Activated B cell treated with CpG ODN at 0.5 μM for 24 hours (primary cell): Measurements from ENCODE around the gene CLIP1. TPM values are rescaled to one million over a fixed set of nuclear protein-coding genes. Genes with fewer than 3 reads are reported as not detected.
"Not testable (repeated sequence)": the region's sequence is repeated elsewhere in the genome, so short reads cannot be mapped to it uniquely, and the experiment has no call there.

Source experiments
- ATAC-seq: fragments of 200-7000 bp; cut with Tn5 transposase; one replicate; pipeline ENCODE4 v1.10.0; 2021; ENCODE audit warnings: low read depth, mild to moderate bottlenecking, moderate library complexity
- CTCF ChIA-PET: fragments of 350-600 bp; sonication (Branson Sonifier 250); formaldehyde crosslinking; loops from one replicate; lab custom pipeline; 2021; ENCODE audit warnings: antibody characterized with exemption; lab: Charles Lee
- POLR2A ChIA-PET: fragments of 350-600 bp; sonication (Branson Sonifier 250); formaldehyde crosslinking; loops from one replicate; lab custom pipeline; 2021; ENCODE audit warnings: antibody characterized with exemption; lab: Charles Lee
- DNase-seq: peaks from one replicate; pipeline ENCODE4 v3.0.0; 2022
- H3K27ac Mint-ChIP-seq: one replicate; pipeline ENCODE4 v1.8.0; 2020; ENCODE audit warnings: mixed read lengths
- H3K27me3 Mint-ChIP-seq: one replicate; pipeline ENCODE4 v1.8.0; 2021; ENCODE audit warnings: mixed read lengths
- H3K36me3 Mint-ChIP-seq: one replicate; pipeline ENCODE4 v1.8.0; 2021; ENCODE audit warnings: low read depth, mixed read lengths
- H3K4me1 Mint-ChIP-seq: one replicate; pipeline ENCODE4 v1.8.0; 2021; ENCODE audit warnings: mixed read lengths
- H3K4me3 Mint-ChIP-seq: one replicate; pipeline ENCODE4 v1.8.0; 2020; ENCODE audit warnings: mild to moderate bottlenecking, mixed read lengths
- H3K9me3 Mint-ChIP-seq: one replicate; pipeline ENCODE4 v1.8.0; 2020; ENCODE audit warnings: mixed read lengths
- CTCF ChIP-seq: fragments of 200-600 bp; IDR thresholded peaks from one replicate; pipeline ENCODE4 v1.8.0; 2022; ENCODE audit warnings: antibody characterized with exemption, mild to moderate bottlenecking
- intact Hi-C: fragments of 100-400 bp; cut with micrococcal nuclease; formaldehyde crosslinking; loops from one replicate; pipeline ENCODE4 v1.15.1; 2024
- total RNA-seq: library from RNA; stranded (reverse); gene quantifications from 2 replicates; pipeline ENCODE4 v1.2.3, GENCODE V29; 2022

Gene CLIP1
- total RNA-seq, 1 donor from 2014 or later = 63.2 TPM

- no peak for TF ChIP-seq CTCF
- POLR2A ChIA-PET = interaction anchor here (0.6 kb wide), 1 partner anchor 143 kb away, joined by 3 read pairs; the partner anchor contains the start of gene DIABLO
- Mint-ChIP-seq H3K36me3 (peaks cover 47% of the 10 kb centered on the region), H3K27ac (no peak overlapping the region), H3K4me1 (peaks cover 2% of the 10 kb centered on the region), H3K9me3 (no peaks in the 10 kb centered on the region), H3K27me3 (no peaks in the 10 kb centered on the region), H3K4me3 (no peak overlapping the region)
- intact Hi-C loops = no loop called here
- CTCF ChIA-PET = no interaction called here
- no peak for ATAC-seq
- DNase-seq = no peak
Measured at GRCh38 chr12:122368361-122369073, 54.0 kb downstream of the CLIP1 start.

- peaks cover 50% of the 10 kb centered on the region for H3K36me3 Mint-ChIP-seq
- intact Hi-C loops, ATAC-seq: not testable (repeated sequence)
Measured at GRCh38 chr12:122367632-122368031, 54.8 kb downstream of the CLIP1 start.

GRCh38 chr12:122366685-122367475 lies 55.6 kb downstream of the CLIP1 start:
- H3K4me3 Mint-ChIP-seq = no peak overlapping the region
- no peak for TF ChIP-seq CTCF
- H3K4me1 Mint-ChIP-seq = no peaks in the 10 kb centered on the region
- no peak overlapping the region for H3K27ac Mint-ChIP-seq
- CTCF ChIA-PET = no interaction called here
- no peaks in the 10 kb centered on the region for H3K27me3 Mint-ChIP-seq
- POLR2A ChIA-PET = no interaction called here
- intact Hi-C loops = no loop called here
- ATAC-seq = no peak
- peaks cover 51% of the 10 kb centered on the region for H3K36me3 Mint-ChIP-seq
- no peak for DNase-seq
- H3K9me3 Mint-ChIP-seq = no peaks in the 10 kb centered on the region

More at GRCh38 chr12:122367632-122368031, 54.8 kb downstream of the CLIP1 start:
- H3K4me1 Mint-ChIP-seq, H3K9me3 Mint-ChIP-seq, H3K27ac Mint-ChIP-seq, POLR2A ChIA-PET, CTCF ChIA-PET, H3K4me3 Mint-ChIP-seq, DNase-seq, H3K27me3 Mint-ChIP-seq: not testable (repeated sequence)

GRCh38 chr12:122365226-122365625 lies 57.2 kb downstream of the CLIP1 start:
- peaks cover 42% of the 10 kb centered on the region for H3K36me3 Mint-ChIP-seq
- DNase-seq, CTCF ChIA-PET, H3K27ac Mint-ChIP-seq, H3K27me3 Mint-ChIP-seq, H3K4me1 Mint-ChIP-seq, H3K4me3 Mint-ChIP-seq, POLR2A ChIA-PET, H3K9me3 Mint-ChIP-seq, intact Hi-C loops, ATAC-seq: not testable (repeated sequence)

GRCh38 chr12:122363782-122364181 lies 58.7 kb downstream of the CLIP1 start:
- Mint-ChIP-seq H3K36me3 (peaks cover 46% of the 10 kb centered on the region), H3K27me3 (no peaks in the 10 kb centered on the region), H3K4me3 (no peak overlapping the region), H3K9me3 (no peaks in the 10 kb centered on the region), H3K4me1 (no peaks in the 10 kb centered on the region), H3K27ac (no peak overlapping the region)
- DNase-seq (no peak), ATAC-seq (no peak)
- ChIA-PET POLR2A (no interaction called here), CTCF (no interaction called here)
- no peak for TF ChIP-seq CTCF
- intact Hi-C loops = no loop called here

- Mint-ChIP-seq H3K27ac (no peak overlapping the region), H3K36me3 (peaks cover 44% of the 10 kb centered on the region), H3K9me3 (no peaks in the 10 kb centered on the region), H3K4me1 (no peaks in the 10 kb centered on the region), H3K4me3 (no peak overlapping the region), H3K27me3 (no peaks in the 10 kb centered on the region)
- ATAC-seq (no peak), DNase-seq (no peak)
- TF ChIP-seq CTCF = no peak
- ChIA-PET CTCF (no interaction called here), POLR2A (no interaction called here)
- intact Hi-C loops = no loop called here
Measured at GRCh38 chr12:122362755-122363154, 59.7 kb downstream of the CLIP1 start.

GRCh38 chr12:122358403-122358802 lies 64.1 kb downstream of the CLIP1 start:
- peaks cover 51% of the 10 kb centered on the region for H3K36me3 Mint-ChIP-seq
- DNase-seq, POLR2A ChIA-PET, CTCF ChIA-PET, H3K9me3 Mint-ChIP-seq, H3K27ac Mint-ChIP-seq, intact Hi-C loops, H3K4me3 Mint-ChIP-seq, H3K4me1 Mint-ChIP-seq, ATAC-seq, H3K27me3 Mint-ChIP-seq: not testable (repeated sequence)

GRCh38 chr12:122357536-122357935 lies 64.9 kb downstream of the CLIP1 start:
- peaks cover 51% of the 10 kb centered on the region for H3K36me3 Mint-ChIP-seq

More at GRCh38 chr12:122357536-122357935, 64.9 kb downstream of the CLIP1 start:
- ATAC-seq, H3K9me3 Mint-ChIP-seq, H3K27ac Mint-ChIP-seq, H3K4me3 Mint-ChIP-seq, H3K4me1 Mint-ChIP-seq, intact Hi-C loops, H3K27me3 Mint-ChIP-seq, POLR2A ChIA-PET, DNase-seq, CTCF ChIA-PET: not testable (repeated sequence)
